B cell (primary cell): ENCODE data around the gene IFNAR2. TPM values are rescaled to one million over a fixed set of nuclear protein-coding genes. Genes with fewer than 3 reads are reported as not detected.

Source experiments
- ATAC-seq: fragments of 200-7000 bp; cut with Tn5 transposase; one replicate; pipeline ENCODE4 v1.10.0; 2021; ENCODE audit warnings: low read depth, mild to moderate bottlenecking, moderate number of reproducible peaks, moderate library complexity
- CTCF ChIA-PET: fragments of 350-600 bp; sonication (Branson Sonifier 250); formaldehyde crosslinking; loops from one replicate; lab custom pipeline; 2021; ENCODE audit warnings: antibody characterized with exemption, inconsistent platforms; lab: Charles Lee
- POLR2A ChIA-PET: fragments of 350-600 bp; sonication (Branson Sonifier 250); formaldehyde crosslinking; loops from one replicate; lab custom pipeline; 2021; ENCODE audit warnings: antibody characterized with exemption; lab: Charles Lee
- DNase-seq: peaks from one replicate; pipeline ENCODE4 v3.0.0; 2013
- H2AFZ ChIP-seq: 2 replicates; pipeline ENCODE4 v1.6.1; 2012; ENCODE audit warnings: mild to moderate bottlenecking, low read depth, low read length; ENCODE audit not compliant: insufficient read depth, poor library complexity, severe bottlenecking
- H3K27ac ChIP-seq, 2 donors: 1 replicate in 1 of 2; 2 replicates in 1 of 2; pipeline ENCODE4 v1.5.1; 2012 to 2013; ENCODE audit warnings: low read length in 2 of 2, mild to moderate bottlenecking in 2 of 2, moderate library complexity in 1 of 2
- H3K27me3 ChIP-seq, 4 experiments: fragments of 200-600 bp in 1 of 4; sonication (generic) in 1 of 4; replicated peaks in 1 of 4; 1 replicate in 2 of 4; 2 replicates in 2 of 4; pipeline versions ENCODE4 v1.6.1 to v1.7.0; 2013 to 2016; ENCODE audit warnings: low read length in 3 of 4, mild to moderate bottlenecking in 2 of 4, mixed read lengths in 1 of 4, moderate library complexity in 1 of 4; ENCODE audit not compliant: insufficient read depth in 4 of 4, control insufficient read depth in 3 of 4; ENCODE audit errors: control extremely low read depth in 1 of 4
- H3K36me3 ChIP-seq, 2 experiments: replicated peaks in 1 of 2; 1 replicate in 1 of 2; 2 replicates in 1 of 2; pipeline versions ENCODE4 v1.6.1 to v1.7.1; 2013; ENCODE audit warnings: low read length in 1 of 2; ENCODE audit not compliant: insufficient read depth in 2 of 2, control insufficient read depth in 1 of 2; ENCODE audit errors: control extremely low read depth in 1 of 2, extremely low read depth in 1 of 2
- H3K4me1 ChIP-seq, 2 donors: fragments of 200-600 bp in 1 of 2; sonication (generic) in 1 of 2; 1 replicate in 1 of 2; 2 replicates in 1 of 2; pipeline versions ENCODE4 v1.5.1 to v1.6.1; 2013 to 2017; ENCODE audit warnings: low read length in 2 of 2; ENCODE audit not compliant: control insufficient read depth in 2 of 2, insufficient read depth in 2 of 2
- H3K4me2 ChIP-seq: replicated peaks from 2 replicates; pipeline ENCODE3; 2012; ENCODE audit warnings: mild to moderate bottlenecking, low read depth, low read length; ENCODE audit not compliant: poor library complexity, severe bottlenecking
- H3K4me3 ChIP-seq, 5 experiments: fragments of 200-600 bp in 1 of 5; sonication (generic) in 1 of 5; 1 replicate in 3 of 5; 2 replicates in 2 of 5; pipeline versions ENCODE4 v1.5.1 to v1.7.0; 2011 to 2016; ENCODE audit warnings: low read length in 4 of 5, mild to moderate bottlenecking in 4 of 5, low read depth in 2 of 5, control low read depth in 1 of 5, moderate library complexity in 1 of 5; ENCODE audit not compliant: insufficient read depth in 1 of 5; ENCODE audit errors: control extremely low read depth in 1 of 5, extremely low read depth in 1 of 5
- H3K79me2 ChIP-seq: fragments of 200-600 bp; sonication (generic); one replicate; pipeline ENCODE4 v1.6.0; 2016; ENCODE audit warnings: low read length; ENCODE audit not compliant: control insufficient read depth, insufficient read depth
- H3K9ac ChIP-seq: fragments of 200-600 bp; sonication (generic); 2 replicates; pipeline ENCODE4 v1.6.1; 2017; ENCODE audit warnings: mild to moderate bottlenecking, low read length, moderate library complexity
- H3K9me3 ChIP-seq, 3 donors: one replicate each; pipeline versions ENCODE4 v1.6.1 to v1.7.1; 2013; ENCODE audit warnings: low read length in 2 of 3; ENCODE audit not compliant: control insufficient read depth in 2 of 3, insufficient read depth in 1 of 3; ENCODE audit errors: control extremely low read depth in 1 of 3
- H4K20me1 ChIP-seq: 2 replicates; pipeline ENCODE4 v1.6.0; 2012; ENCODE audit warnings: mild to moderate bottlenecking, low read length; ENCODE audit not compliant: insufficient read depth, control insufficient read depth, poor library complexity, severe bottlenecking
- H3K27ac Mint-ChIP-seq: one replicate; pipeline ENCODE4 v1.8.0; 2021; ENCODE audit warnings: mixed read lengths
- H3K27me3 Mint-ChIP-seq: one replicate; pipeline ENCODE4 v1.8.0; 2021; ENCODE audit warnings: mixed read lengths
- H3K4me1 Mint-ChIP-seq: one replicate; pipeline ENCODE4 v1.8.0; 2021; ENCODE audit warnings: mixed read lengths
- H3K4me3 Mint-ChIP-seq: one replicate; pipeline ENCODE4 v1.8.0; 2021; ENCODE audit warnings: mixed read lengths
- H3K9me3 Mint-ChIP-seq: one replicate; pipeline ENCODE4 v1.8.0; 2022; ENCODE audit warnings: mixed read lengths; ENCODE audit not compliant: insufficient read depth
- CTCF ChIP-seq: fragments of 200-600 bp; IDR thresholded peaks from one replicate; pipeline ENCODE4 v1.8.0; 2022; ENCODE audit warnings: antibody characterized with exemption, mild to moderate bottlenecking
- EZH2 ChIP-seq: IDR thresholded peaks from 2 replicates; pipeline ENCODE4 v1.6.1; 2012; ENCODE audit warnings: borderline replicate concordance, low read depth, mild to moderate bottlenecking, moderate library complexity, low read length; ENCODE audit not compliant: insufficient read depth, poor library complexity, severe bottlenecking
- WGBS: methylation state at CpG from one replicate; pipeline ENCODE4 v1.1.5; 2013; ENCODE audit warnings: missing lambda C conversion rate; ENCODE audit not compliant: insufficient coverage; 5-methylcytosine and 5-hydroxymethylcytosine counted together
- intact Hi-C: fragments of 100-400 bp; cut with micrococcal nuclease; formaldehyde crosslinking; loops from one replicate; pipeline ENCODE4 v1.10.0; 2022
- polyA plus RNA-seq: library from polyadenylated mRNA; depleted of rRNA; stranded (reverse); fragments of >200 nt; gene quantifications from 2 replicates; pipeline ENCODE4 v1.2.3, GENCODE V29; 2012
- total RNA-seq, 2 donors: library from RNA; stranded (reverse); fragments of 120-200 nt in 1 of 2; gene quantifications; 1 replicate in 1 of 2; 2 replicates in 1 of 2; pipeline versions ENCODE4 v1.2.3 to v1.2.4, GENCODE V29; 2013 to 2022

The IFNAR2 gene
- total and polyA plus RNA-seq, 2 donors (not counting 1 experiment from before 2014, with no cell fraction given), result 33.0 to 45.0 TPM

- Histone ChIP-seq H3K4me1 (peaks cover 42 to 67% of the 10 kb centered on the region in 2 donors), H2AFZ (no peak overlapping the region), H3K9ac (no peak overlapping the region), H3K27ac (peak overlapping the region in 1 of 2 donors; percentile 35), H3K9me3 (no peaks in the 10 kb centered on the region), H4K20me1 (peaks cover 44% of the 10 kb centered on the region), H3K27me3 (no peaks in the 10 kb centered on the region), H3K4me2 (no peak overlapping the region), H3K36me3 (peaks cover 4 to 20% of the 10 kb centered on the region in 2 experiments), H3K4me3 (no peak overlapping the region), H3K79me2 (peaks cover 95% of the 10 kb centered on the region)
- TF ChIP-seq EZH2 (no peak), CTCF (no peak)
- 60% methylated on average over 2 of the region's 3 CpGs for WGBS
- no peaks in the 10 kb centered on the region for H3K27me3 Mint-ChIP-seq
- DNase-seq, result no peak
- intact Hi-C loops, result loop anchor here (5.0 kb wide), 1 partner anchor 307 kb away; the partner anchor contains the start of genes GART and SON
- no peak overlapping the region for H3K4me3 Mint-ChIP-seq
- peaks cover 72% of the 10 kb centered on the region for H3K4me1 Mint-ChIP-seq
- H3K27ac Mint-ChIP-seq, result peak overlapping the region; percentile 66
- H3K9me3 Mint-ChIP-seq, result no peaks in the 10 kb centered on the region
- ATAC-seq, result no peak
- POLR2A ChIA-PET, result interaction anchor here (0.6 kb wide), 1 partner anchor 239 kb away, joined by 6 read pairs; no protein-coding TSS in a partner anchor
- CTCF ChIA-PET, result interaction anchor here (0.6 to 1.7 kb wide), 2 partner anchors 35 to 272 kb away, joined by 3 to 4 read pairs; no protein-coding TSS in a partner anchor
Measured at GRCh38 chr21:33234635-33235520, 5.1 kb downstream of the IFNAR2 start.
